Nephron progenitor cell (in vitro differentiated cells): ENCODE measurements around the gene RASSF4.

Experiments used
- DNase-seq: peaks from one replicate; pipeline ENCODE4 v3.0.0; 2021
- H3K27ac Mint-ChIP-seq: 2 replicates; pipeline ENCODE4 v1.8.0; 2021; ENCODE audit warnings: mild to moderate bottlenecking, moderate library complexity, mixed read lengths
- H3K27me3 Mint-ChIP-seq: 2 replicates; pipeline ENCODE4 v1.8.0; 2021; ENCODE audit warnings: mild to moderate bottlenecking, low read depth, mixed read lengths; ENCODE audit not compliant: poor library complexity
- H3K36me3 Mint-ChIP-seq: 2 replicates; pipeline ENCODE4 v1.8.0; 2021; ENCODE audit warnings: low read depth, mixed read lengths
- H3K4me1 Mint-ChIP-seq: 2 replicates; pipeline ENCODE4 v1.8.0; 2021; ENCODE audit warnings: mixed read lengths
- H3K4me3 Mint-ChIP-seq: 2 replicates; pipeline ENCODE4 v1.8.0; 2021; ENCODE audit warnings: mild to moderate bottlenecking, moderate library complexity, mixed read lengths
- H3K9me3 Mint-ChIP-seq: 2 replicates; pipeline ENCODE4 v1.8.0; 2021; ENCODE audit warnings: mild to moderate bottlenecking, moderate library complexity, mixed read lengths
- TF ChIP-seq, protein P1 (sequence below): fragments of 200-600 bp; sonication (generic); IDR thresholded peaks from 2 replicates; pipeline ENCODE4 v1.5.0; 2021; ENCODE audit warnings: antibody characterized with exemption

RASSF4 gene

DNA sequence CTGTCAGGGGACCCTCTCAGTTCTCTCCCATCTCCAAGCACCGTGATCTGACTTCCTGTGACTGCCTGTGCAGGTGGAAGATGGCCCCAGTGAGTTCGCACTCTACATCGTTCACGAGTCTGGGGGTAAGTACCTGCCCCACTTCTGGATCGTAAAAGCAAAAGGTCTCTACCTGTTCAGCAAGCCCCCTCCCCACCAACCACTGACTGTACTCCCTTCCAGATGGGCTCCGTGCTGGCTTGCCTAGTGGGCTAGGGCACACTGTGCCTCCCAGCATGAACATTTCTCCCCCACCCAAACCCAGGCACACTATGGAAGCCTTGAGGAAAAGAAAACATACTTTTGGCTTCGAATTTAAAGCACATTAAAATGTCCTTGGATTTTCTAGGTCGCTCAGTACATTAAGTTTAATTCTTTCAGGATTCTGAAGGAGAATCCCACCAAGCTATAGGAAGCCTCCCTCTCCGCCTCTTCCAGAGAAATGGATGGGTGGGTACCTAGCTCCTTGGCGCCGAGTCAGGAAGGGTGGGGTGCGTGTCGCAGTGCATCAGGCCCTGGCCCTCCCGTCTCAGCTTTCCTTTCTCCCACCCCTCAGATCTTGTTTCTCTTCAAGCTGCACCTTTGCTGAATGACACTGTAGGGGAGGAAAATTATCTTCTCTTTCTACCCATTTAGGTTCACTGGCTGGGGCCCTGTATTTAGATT, 30.1 kb downstream of the RASSF4 start:
- no peak overlapping the region for H3K27ac Mint-ChIP-seq
- DNase-seq, result no peak
- peaks cover 46% of the 10 kb centered on the region for H3K4me1 Mint-ChIP-seq
- no peaks in the 10 kb centered on the region for H3K9me3 Mint-ChIP-seq
- H3K27me3 Mint-ChIP-seq, result peaks cover 10% of the 10 kb centered on the region
- TF ChIP-seq, protein P1, sequence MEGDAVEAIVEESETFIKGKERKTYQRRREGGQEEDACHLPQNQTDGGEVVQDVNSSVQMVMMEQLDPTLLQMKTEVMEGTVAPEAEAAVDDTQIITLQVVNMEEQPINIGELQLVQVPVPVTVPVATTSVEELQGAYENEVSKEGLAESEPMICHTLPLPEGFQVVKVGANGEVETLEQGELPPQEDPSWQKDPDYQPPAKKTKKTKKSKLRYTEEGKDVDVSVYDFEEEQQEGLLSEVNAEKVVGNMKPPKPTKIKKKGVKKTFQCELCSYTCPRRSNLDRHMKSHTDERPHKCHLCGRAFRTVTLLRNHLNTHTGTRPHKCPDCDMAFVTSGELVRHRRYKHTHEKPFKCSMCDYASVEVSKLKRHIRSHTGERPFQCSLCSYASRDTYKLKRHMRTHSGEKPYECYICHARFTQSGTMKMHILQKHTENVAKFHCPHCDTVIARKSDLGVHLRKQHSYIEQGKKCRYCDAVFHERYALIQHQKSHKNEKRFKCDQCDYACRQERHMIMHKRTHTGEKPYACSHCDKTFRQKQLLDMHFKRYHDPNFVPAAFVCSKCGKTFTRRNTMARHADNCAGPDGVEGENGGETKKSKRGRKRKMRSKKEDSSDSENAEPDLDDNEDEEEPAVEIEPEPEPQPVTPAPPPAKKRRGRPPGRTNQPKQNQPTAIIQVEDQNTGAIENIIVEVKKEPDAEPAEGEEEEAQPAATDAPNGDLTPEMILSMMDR, result no peak
- H3K4me3 Mint-ChIP-seq, result no peak overlapping the region
- H3K36me3 Mint-ChIP-seq, result peaks cover 3% of the 10 kb centered on the region

DNA sequence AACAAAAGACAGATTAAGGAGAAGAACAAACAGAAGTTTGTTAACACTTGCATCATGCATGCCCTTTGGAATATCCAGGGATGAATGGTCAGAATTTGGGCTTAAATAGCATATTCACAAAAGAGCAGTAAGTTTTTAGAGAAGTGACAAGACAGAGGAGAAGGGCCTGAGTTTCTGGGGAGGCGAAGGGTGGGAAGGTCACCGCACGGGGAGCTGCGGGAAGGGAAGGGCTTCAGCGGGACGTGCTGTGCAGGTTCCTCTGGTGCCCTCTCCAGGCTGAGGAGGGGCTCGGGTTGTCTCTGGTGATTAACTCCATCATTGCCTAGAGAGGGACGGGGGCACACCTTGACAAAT, 30.7 kb downstream of the RASSF4 start:
- Mint-ChIP-seq H3K27ac (no peak overlapping the region), H3K27me3 (peaks cover 10% of the 10 kb centered on the region), H3K9me3 (no peaks in the 10 kb centered on the region), H3K4me1 (peaks cover 46% of the 10 kb centered on the region), H3K36me3 (peaks cover 3% of the 10 kb centered on the region), H3K4me3 (peak overlapping the region; percentile 7)
- TF ChIP-seq, protein P1, result peak; percentile 45
- DNase-seq, result peak; percentile 56

DNA sequence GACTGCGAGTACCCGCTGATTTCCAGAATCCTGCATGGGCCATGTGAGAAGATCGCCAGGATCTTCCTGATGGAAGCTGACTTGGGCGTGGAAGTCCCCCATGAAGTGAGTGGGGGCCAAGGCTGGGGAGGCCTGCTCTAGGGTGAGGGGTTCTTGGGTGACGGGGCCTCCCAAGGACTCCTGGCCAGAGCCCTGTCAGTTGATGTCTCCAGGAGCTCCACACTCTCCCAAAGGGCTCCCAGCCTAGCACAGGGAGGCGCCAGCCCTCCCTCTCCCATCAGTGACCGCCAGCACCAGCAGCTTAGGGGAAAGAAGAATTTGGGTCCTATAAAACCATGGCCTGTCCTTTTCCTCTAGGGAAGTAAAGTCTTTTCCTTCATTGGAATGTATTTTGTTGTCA, 31.4 kb downstream of the RASSF4 start:
- Mint-ChIP-seq H3K36me3 (peaks cover 3% of the 10 kb centered on the region), H3K27ac (no peak overlapping the region), H3K4me3 (no peak overlapping the region), H3K27me3 (peaks cover 10% of the 10 kb centered on the region), H3K4me1 (peaks cover 49% of the 10 kb centered on the region), H3K9me3 (no peaks in the 10 kb centered on the region)
- TF ChIP-seq, protein P1, result no peak
- DNase-seq, result no peak

DNA sequence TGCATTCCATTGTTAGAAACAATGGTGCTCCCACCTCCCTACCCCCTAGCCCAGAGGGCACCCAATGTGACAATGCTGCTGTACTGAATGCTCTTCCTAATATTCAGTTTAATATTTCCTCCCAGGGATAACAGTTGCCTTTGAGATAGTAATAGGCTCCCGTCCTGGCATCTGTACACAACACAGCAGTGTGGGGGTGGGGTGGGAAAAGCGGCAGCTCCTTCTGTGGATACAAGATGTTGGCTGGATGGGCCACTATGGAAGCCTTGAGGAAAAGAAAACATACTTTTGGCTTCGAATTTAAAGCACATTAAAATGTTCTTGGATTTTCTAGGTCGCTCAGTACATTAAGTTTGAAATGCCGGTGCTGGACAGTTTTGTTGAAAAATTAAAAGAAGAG, 32.0 kb downstream of the RASSF4 start:
- TF ChIP-seq, protein P1, result no peak
- H3K27ac Mint-ChIP-seq, result no peak overlapping the region
- no peaks in the 10 kb centered on the region for H3K9me3 Mint-ChIP-seq
- DNase-seq, result no peak
- H3K4me3 Mint-ChIP-seq, result no peak overlapping the region
- H3K4me1 Mint-ChIP-seq, result peaks cover 56% of the 10 kb centered on the region
- peaks cover 4% of the 10 kb centered on the region for H3K27me3 Mint-ChIP-seq
- peaks cover 3% of the 10 kb centered on the region for H3K36me3 Mint-ChIP-seq

DNA sequence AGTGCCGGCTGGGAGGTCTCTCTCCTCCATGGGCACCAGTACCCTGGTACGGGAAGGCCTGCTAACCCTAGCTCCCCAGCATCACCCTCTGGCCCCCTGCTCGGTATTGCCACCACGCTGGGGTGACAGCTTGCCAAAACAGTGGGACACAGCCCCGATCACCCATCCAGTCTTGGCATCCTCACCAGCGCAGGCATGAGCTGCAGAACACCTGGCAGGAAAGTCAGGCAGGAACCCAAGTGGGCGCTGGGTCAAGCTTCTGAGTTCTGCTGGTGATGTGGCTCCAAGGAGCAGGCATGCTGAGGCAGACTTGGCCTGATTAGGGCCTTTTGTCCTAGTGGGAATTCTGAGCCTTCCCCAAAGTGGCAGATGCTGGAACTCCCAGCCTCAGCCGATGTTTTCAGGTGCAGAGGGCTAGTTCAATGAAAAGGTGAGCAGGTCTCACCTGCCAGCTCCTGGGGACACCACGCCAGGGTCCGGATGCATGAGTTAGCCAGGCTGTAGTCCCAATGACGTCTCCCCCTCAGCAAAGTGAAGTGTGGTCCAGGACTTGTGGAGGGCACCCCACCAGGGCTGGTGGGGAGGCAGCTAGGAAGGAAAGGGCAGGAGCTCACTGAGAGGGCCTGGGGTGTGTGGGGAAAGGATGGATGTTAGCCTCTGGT, 32.6 kb downstream of the RASSF4 start:
- DNase-seq, result no peak
- no peaks in the 10 kb centered on the region for H3K9me3 Mint-ChIP-seq
- no peak overlapping the region for H3K4me3 Mint-ChIP-seq
- H3K27ac Mint-ChIP-seq, result no peak overlapping the region
- H3K27me3 Mint-ChIP-seq, result peaks cover 2% of the 10 kb centered on the region
- TF ChIP-seq, protein P1, result no peak
- peaks cover 56% of the 10 kb centered on the region for H3K4me1 Mint-ChIP-seq
- peaks cover 3% of the 10 kb centered on the region for H3K36me3 Mint-ChIP-seq

DNA sequence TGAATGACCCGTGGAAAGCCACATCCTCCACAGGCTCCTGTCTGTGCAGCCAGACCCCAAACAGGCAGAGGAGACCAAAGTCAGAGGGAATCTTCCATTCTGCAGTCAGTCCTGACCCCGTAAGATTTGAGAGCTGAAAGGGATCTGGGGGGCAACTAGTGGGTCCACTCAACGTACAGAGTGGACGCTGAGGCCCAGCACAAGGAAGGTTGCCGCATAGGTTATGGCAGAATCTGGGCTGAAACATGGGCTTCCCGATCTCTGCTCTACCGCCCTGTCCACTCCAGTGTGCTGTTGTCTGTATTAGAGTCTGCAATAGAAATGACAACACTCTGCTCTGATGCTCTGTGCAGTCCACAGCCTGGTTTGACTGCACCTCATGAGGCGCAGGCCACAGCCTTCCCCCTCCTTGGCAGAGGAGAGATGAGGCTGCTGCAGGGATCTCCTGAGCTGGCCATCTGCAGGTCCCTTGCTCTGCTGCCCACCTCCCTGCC, 33.2 kb downstream of the RASSF4 start:
- DNase-seq, result no peak
- H3K27ac Mint-ChIP-seq, result no peak overlapping the region

More for the DNA sequence above, 33.2 kb downstream of the RASSF4 start:
- Mint-ChIP-seq H3K4me3 (no peak overlapping the region), H3K27me3 (peaks cover 3% of the 10 kb centered on the region), H3K9me3 (no peaks in the 10 kb centered on the region), H3K36me3 (peaks cover 3% of the 10 kb centered on the region), H3K4me1 (peaks cover 56% of the 10 kb centered on the region)
- TF ChIP-seq, protein P1, result no peak
